ENCODE data around the gene SLCO3A1. TPM values are rescaled to one million over a fixed set of nuclear protein-coding genes. Genes with fewer than 3 reads are reported as not detected.

SLCO3A1 gene
- total RNA-seq, 1 donor, result 5.4 TPM

- Histone ChIP-seq H3K27ac (ENCODE audit: low read depth, low read length) (no peak overlapping the region), H3K4me2 (ENCODE audit: insufficient read depth, low read length) (no peak overlapping the region), H2AFZ (ENCODE audit: low read length) (no peak overlapping the region), H3K36me3 (ENCODE audit: insufficient read depth, low read length) (no peaks in the 10 kb centered on the region), H4K20me1 (ENCODE audit: insufficient read depth, low read length) (peaks cover 3% of the 10 kb centered on the region), H3K79me2 (ENCODE audit: insufficient read depth, low read length) (peaks cover 6% of the 10 kb centered on the region), H3K4me1 (ENCODE audit: insufficient read depth, low read length) (peaks cover 8% of the 10 kb centered on the region), H3K27me3 (ENCODE audit: insufficient read depth, low read length) (no peaks in the 10 kb centered on the region), H3K9me3 (ENCODE audit: low read depth, low read length) (no peaks in the 10 kb centered on the region), H3K4me3 (ENCODE audit: insufficient read depth, low read length) (no peak overlapping the region)
- no peak for DNase-seq (ENCODE audit: insufficient read length, low spot score, missing footprints)
- TF ChIP-seq CTCF (IDR thresholded peaks at IDR 0.05; ENCODE audit: extremely low read depth, low read depth, low read length), result no peak
Measured at GRCh38 chr15:91938136-91938535, 84.6 kb downstream of the SLCO3A1 start.

- no peak overlapping the region for H3K4me3 ChIP-seq (ENCODE audit: insufficient read depth, low read length)
- H3K36me3 ChIP-seq (ENCODE audit: insufficient read depth, low read length), result no peaks in the 10 kb centered on the region
- H3K4me1 ChIP-seq (ENCODE audit: insufficient read depth, low read length), result peaks cover 11% of the 10 kb centered on the region
- H3K27me3 ChIP-seq (ENCODE audit: insufficient read depth, low read length), result no peaks in the 10 kb centered on the region
- H3K27ac ChIP-seq (ENCODE audit: low read depth, low read length), result no peak overlapping the region
- no peaks in the 10 kb centered on the region for H3K9me3 ChIP-seq (ENCODE audit: low read depth, low read length)
- H2AFZ ChIP-seq (ENCODE audit: low read length), result no peak overlapping the region
- TF ChIP-seq CTCF (IDR thresholded peaks at IDR 0.05; ENCODE audit: extremely low read depth, low read depth, low read length), result no peak
- H4K20me1 ChIP-seq (ENCODE audit: insufficient read depth, low read length), result peaks cover 3% of the 10 kb centered on the region
- H3K4me2 ChIP-seq (ENCODE audit: insufficient read depth, low read length), result no peak overlapping the region
- H3K79me2 ChIP-seq (ENCODE audit: insufficient read depth, low read length), result peaks cover 3% of the 10 kb centered on the region
- no peak for DNase-seq (ENCODE audit: insufficient read length, low spot score, missing footprints)
Measured at GRCh38 chr15:91939403-91939831, 85.9 kb downstream of the SLCO3A1 start.

- Histone ChIP-seq H3K9me3 (ENCODE audit: low read depth, low read length) (no peaks in the 10 kb centered on the region), H3K36me3 (ENCODE audit: insufficient read depth, low read length) (no peaks in the 10 kb centered on the region), H3K27me3 (ENCODE audit: insufficient read depth, low read length) (no peaks in the 10 kb centered on the region), H3K4me1 (ENCODE audit: insufficient read depth, low read length) (peaks cover 11% of the 10 kb centered on the region), H3K4me2 (ENCODE audit: insufficient read depth, low read length) (no peak overlapping the region), H2AFZ (ENCODE audit: low read length) (no peak overlapping the region), H3K79me2 (ENCODE audit: insufficient read depth, low read length) (peaks cover 3% of the 10 kb centered on the region), H4K20me1 (ENCODE audit: insufficient read depth, low read length) (peaks cover 3% of the 10 kb centered on the region), H3K4me3 (ENCODE audit: insufficient read depth, low read length) (no peak overlapping the region), H3K27ac (ENCODE audit: low read depth, low read length) (no peak overlapping the region)
- DNase-seq (ENCODE audit: insufficient read length, low spot score, missing footprints), result no peak
- no peak for TF ChIP-seq CTCF (IDR thresholded peaks at IDR 0.05; ENCODE audit: extremely low read depth, low read depth, low read length)
Measured at GRCh38 chr15:91940496-91941381, 87.2 kb downstream of the SLCO3A1 start.

- DNase-seq (ENCODE audit: insufficient read length, low spot score, missing footprints), result no peak
- no peaks in the 10 kb centered on the region for H3K9me3 ChIP-seq (ENCODE audit: low read depth, low read length)
- H3K36me3 ChIP-seq (ENCODE audit: insufficient read depth, low read length), result no peaks in the 10 kb centered on the region
- H2AFZ ChIP-seq (ENCODE audit: low read length), result no peak overlapping the region
- no peak overlapping the region for H3K27ac ChIP-seq (ENCODE audit: low read depth, low read length)
- no peaks in the 10 kb centered on the region for H3K27me3 ChIP-seq (ENCODE audit: insufficient read depth, low read length)
- no peak overlapping the region for H3K4me3 ChIP-seq (ENCODE audit: insufficient read depth, low read length)
- peaks cover 3% of the 10 kb centered on the region for H3K79me2 ChIP-seq (ENCODE audit: insufficient read depth, low read length)
- peaks cover 7% of the 10 kb centered on the region for H4K20me1 ChIP-seq (ENCODE audit: insufficient read depth, low read length)
- H3K4me2 ChIP-seq (ENCODE audit: insufficient read depth, low read length), result peak overlapping the region; percentile 69
- H3K4me1 ChIP-seq (ENCODE audit: insufficient read depth, low read length), result peaks cover 11% of the 10 kb centered on the region
- TF ChIP-seq CTCF (IDR thresholded peaks at IDR 0.05; ENCODE audit: extremely low read depth, low read depth, low read length), result peak; percentile 35
Measured at GRCh38 chr15:91941871-91942658, 88.6 kb downstream of the SLCO3A1 start.
